Stimulated activated CD8-positive, alpha-beta memory T cell treated with anti-CD3 and anti-CD28 coated beads, Interleukin-4, amount 100 ng/mL, for 4 hours (primary cell): ENCODE measurements around the gene MRPL50.

ENCODE experiments used
- DNase-seq, 2 donors: peaks; one replicate each; pipeline ENCODE4 v3.0.0-alpha.2; 2020; ENCODE audit warnings: low read depth in 2 of 2, low spot score in 1 of 2

Gene MRPL50

GRCh38 chr9:101342595-101342994 lies 55.8 kb downstream of the MRPL50 start:
- no peak for DNase-seq

DNA sequence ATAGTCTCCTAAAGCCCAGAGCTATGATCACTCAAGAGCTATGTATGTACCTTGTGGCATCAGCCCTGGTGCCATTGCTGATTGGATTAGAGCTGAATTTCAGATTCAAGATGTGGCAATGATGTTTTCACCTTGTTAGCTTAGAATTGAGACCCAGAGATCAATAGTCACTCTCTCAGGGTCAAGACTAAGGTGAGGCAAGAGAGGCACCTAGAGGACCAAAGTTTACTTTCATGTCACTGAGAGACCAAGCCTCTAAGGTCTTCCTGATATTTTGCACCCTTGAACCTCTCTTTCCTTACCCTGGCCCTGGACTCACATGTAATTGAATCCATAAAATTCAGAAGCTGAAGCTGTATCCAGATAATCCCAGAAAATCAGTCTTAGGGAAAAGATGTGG lies 56.5 kb downstream of the MRPL50 start:
- no peak for DNase-seq
